IPS-20b (cell line): ENCODE measurements around the gene OPCML.

Source experiments
- H3K27ac ChIP-seq: one replicate; pipeline ENCODE4 v1.5.1; 2013; ENCODE audit warnings: low read length
- H3K27me3 ChIP-seq: 2 replicates; pipeline ENCODE4 v1.6.1; 2013; ENCODE audit warnings: mild to moderate bottlenecking, low read length, inconsistent platforms; ENCODE audit not compliant: insufficient read depth
- H3K36me3 ChIP-seq: 2 replicates; pipeline ENCODE4 v1.6.1; 2013; ENCODE audit warnings: low read depth, mild to moderate bottlenecking, inconsistent platforms, low read length, moderate library complexity; ENCODE audit not compliant: insufficient read depth
- H3K4me1 ChIP-seq: 2 replicates; pipeline ENCODE4 v1.6.1; 2013; ENCODE audit warnings: mild to moderate bottlenecking, control low read depth, inconsistent platforms, low read length, moderate library complexity; ENCODE audit not compliant: insufficient read depth
- H3K4me3 ChIP-seq: 2 replicates; pipeline ENCODE4 v1.5.1; 2013; ENCODE audit warnings: mild to moderate bottlenecking, low read length, inconsistent platforms
- H3K9ac ChIP-seq: 2 replicates; pipeline ENCODE4 v1.6.1; 2013; ENCODE audit warnings: low read depth, mild to moderate bottlenecking, inconsistent platforms, low read length, moderate library complexity
- H3K9me3 ChIP-seq: 2 replicates; pipeline ENCODE4 v1.6.1; 2013; ENCODE audit warnings: mild to moderate bottlenecking, low read depth, low read length, inconsistent platforms; ENCODE audit not compliant: insufficient read depth

OPCML gene

GRCh38 chr11:133402551-133402950 lies 129.8 kb downstream of the OPCML start:
- Histone ChIP-seq H3K36me3 (no peaks in the 10 kb centered on the region), H3K27ac (no peak overlapping the region), H3K4me3 (no peak overlapping the region), H3K27me3 (no peaks in the 10 kb centered on the region), H3K4me1 (no peaks in the 10 kb centered on the region), H3K9ac (no peak overlapping the region), H3K9me3 (no peaks in the 10 kb centered on the region)

- no peak overlapping the region for H3K27ac ChIP-seq
- no peak overlapping the region for H3K9ac ChIP-seq
- H3K27me3 ChIP-seq: no peaks in the 10 kb centered on the region
- no peaks in the 10 kb centered on the region for H3K36me3 ChIP-seq
- no peaks in the 10 kb centered on the region for H3K9me3 ChIP-seq
- H3K4me1 ChIP-seq: no peaks in the 10 kb centered on the region
- H3K4me3 ChIP-seq: no peak overlapping the region
Observed at GRCh38 chr11:133399855-133400625, 132.3 kb downstream of the OPCML start.

- H3K9me3 ChIP-seq: no peaks in the 10 kb centered on the region
- no peak overlapping the region for H3K9ac ChIP-seq
- no peaks in the 10 kb centered on the region for H3K4me1 ChIP-seq
- no peaks in the 10 kb centered on the region for H3K36me3 ChIP-seq
- H3K27ac ChIP-seq: no peak overlapping the region
- H3K27me3 ChIP-seq: no peaks in the 10 kb centered on the region
- H3K4me3 ChIP-seq: no peak overlapping the region
Observed at GRCh38 chr11:133399294-133399693, 133.0 kb downstream of the OPCML start.

- H3K27me3 ChIP-seq: no peaks in the 10 kb centered on the region
- no peak overlapping the region for H3K4me3 ChIP-seq
- H3K4me1 ChIP-seq: peaks cover 4% of the 10 kb centered on the region; the same call in 1 of the 2 replicates
- H3K9ac ChIP-seq: no peak overlapping the region
- H3K36me3 ChIP-seq: no peaks in the 10 kb centered on the region
- H3K27ac ChIP-seq: no peak overlapping the region
- no peaks in the 10 kb centered on the region for H3K9me3 ChIP-seq
Observed at GRCh38 chr11:133390803-133391202, 141.5 kb downstream of the OPCML start.

- Histone ChIP-seq H3K4me3 (no peak overlapping the region), H3K9ac (no peak overlapping the region), H3K9me3 (no peaks in the 10 kb centered on the region), H3K36me3 (no peaks in the 10 kb centered on the region), H3K27me3 (no peaks in the 10 kb centered on the region), H3K4me1 (peaks cover 5% of the 10 kb centered on the region; the same call in 1 of the 2 replicates), H3K27ac (no peak overlapping the region)
Observed at GRCh38 chr11:133388975-133389568, 143.2 kb downstream of the OPCML start.

GRCh38 chr11:133388260-133388659 lies 144.0 kb downstream of the OPCML start:
- Histone ChIP-seq H3K9ac (no peak overlapping the region), H3K27ac (no peak overlapping the region), H3K36me3 (no peaks in the 10 kb centered on the region), H3K9me3 (no peaks in the 10 kb centered on the region), H3K4me3 (no peak overlapping the region), H3K27me3 (no peaks in the 10 kb centered on the region), H3K4me1 (peaks cover 5% of the 10 kb centered on the region; the same call in 1 of the 2 replicates)

GRCh38 chr11:133386852-133387251 lies 145.4 kb downstream of the OPCML start:
- Histone ChIP-seq H3K27ac (no peak overlapping the region), H3K36me3 (no peaks in the 10 kb centered on the region), H3K4me1 (peaks cover 5% of the 10 kb centered on the region; the same call in 1 of the 2 replicates), H3K27me3 (no peaks in the 10 kb centered on the region), H3K9me3 (no peaks in the 10 kb centered on the region), H3K9ac (no peak overlapping the region), H3K4me3 (no peak overlapping the region)

- Histone ChIP-seq H3K27me3 (no peaks in the 10 kb centered on the region), H3K36me3 (no peaks in the 10 kb centered on the region), H3K9me3 (no peaks in the 10 kb centered on the region), H3K4me1 (peaks cover 5% of the 10 kb centered on the region; the same call in 1 of the 2 replicates), H3K9ac (no peak overlapping the region), H3K4me3 (no peak overlapping the region), H3K27ac (no peak overlapping the region)
Observed at GRCh38 chr11:133386262-133386661, 146.0 kb downstream of the OPCML start.

GRCh38 chr11:133385781-133386180 lies 146.5 kb downstream of the OPCML start:
- Histone ChIP-seq H3K9ac (no peak overlapping the region), H3K9me3 (no peaks in the 10 kb centered on the region)

GRCh38 chr11:133384731-133385130 lies 147.6 kb downstream of the OPCML start:
- Histone ChIP-seq H3K36me3 (no peaks in the 10 kb centered on the region), H3K27ac (no peak overlapping the region), H3K4me3 (no peak overlapping the region), H3K4me1 (peaks cover 5% of the 10 kb centered on the region; the same call in 1 of the 2 replicates), H3K9me3 (no peaks in the 10 kb centered on the region), H3K9ac (no peak overlapping the region), H3K27me3 (no peaks in the 10 kb centered on the region)

More at GRCh38 chr11:133385781-133386180, 146.5 kb downstream of the OPCML start:
- peaks cover 5% of the 10 kb centered on the region; the same call in 1 of the 2 replicates for H3K4me1 ChIP-seq
- H3K27ac ChIP-seq: no peak overlapping the region
- H3K4me3 ChIP-seq: no peak overlapping the region
- no peaks in the 10 kb centered on the region for H3K36me3 ChIP-seq
- no peaks in the 10 kb centered on the region for H3K27me3 ChIP-seq

- no peaks in the 10 kb centered on the region for H3K9me3 ChIP-seq
- peaks cover 5% of the 10 kb centered on the region; the same call in 1 of the 2 replicates for H3K4me1 ChIP-seq
- no peaks in the 10 kb centered on the region for H3K36me3 ChIP-seq
- no peak overlapping the region for H3K9ac ChIP-seq
- H3K27ac ChIP-seq: no peak overlapping the region
- no peak overlapping the region for H3K4me3 ChIP-seq
- H3K27me3 ChIP-seq: no peaks in the 10 kb centered on the region
Observed at GRCh38 chr11:133383689-133384088, 148.6 kb downstream of the OPCML start.

- Histone ChIP-seq H3K9me3 (no peaks in the 10 kb centered on the region), H3K4me3 (no peak overlapping the region), H3K27ac (no peak overlapping the region), H3K27me3 (no peaks in the 10 kb centered on the region), H3K36me3 (no peaks in the 10 kb centered on the region), H3K9ac (no peak overlapping the region), H3K4me1 (peaks cover 5% of the 10 kb centered on the region; the same call in 1 of the 2 replicates)
Observed at GRCh38 chr11:133383201-133383600, 149.1 kb downstream of the OPCML start.
